ENCODE data around the gene BRAT1. TPM values are rescaled to one million over a fixed set of nuclear protein-coding genes. Genes with fewer than 3 reads are reported as not detected.
"Not testable (repeated sequence)": the region's sequence is repeated elsewhere in the genome, so short reads cannot be mapped to it uniquely, and the experiment has no call there.

The BRAT1 gene
- total RNA-seq, 1 donor from 2014 or later, result 52.7 TPM

DNA sequence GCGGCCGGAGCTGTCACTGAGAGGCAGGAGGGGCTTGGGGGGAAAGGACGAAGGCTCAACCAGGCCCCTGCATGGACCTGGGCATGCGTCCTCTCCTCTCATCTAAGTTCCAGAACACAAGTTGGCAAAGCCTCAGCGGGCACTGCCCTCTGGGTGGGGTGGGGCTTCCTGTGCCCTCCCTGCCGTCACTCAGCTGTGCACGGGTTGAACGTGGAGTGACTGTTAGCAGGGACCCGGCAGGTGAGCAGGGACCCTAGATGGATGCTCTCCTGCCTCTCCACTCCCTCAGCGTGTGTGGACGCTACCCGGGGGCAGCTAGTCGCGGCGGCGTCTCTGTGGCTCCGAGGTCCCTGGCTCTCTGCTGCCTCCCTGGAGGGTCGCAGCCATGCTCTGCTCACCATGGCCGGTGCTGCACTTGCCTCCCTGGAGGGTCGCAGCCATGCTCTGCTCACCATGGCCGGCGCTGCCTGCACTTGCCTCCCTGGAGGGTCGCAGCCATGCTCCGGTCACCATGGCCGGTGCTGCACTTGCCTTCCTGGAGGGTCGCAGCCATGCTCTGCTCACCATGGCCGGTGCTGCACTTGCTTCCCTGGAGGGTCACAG is 40.0 kb upstream of the BRAT1 start:
- no peak for DNase-seq (ENCODE audit: low read depth, low spot score)
- no peaks in the 10 kb centered on the region for H3K9me3 Mint-ChIP-seq
- H3K4me1 Mint-ChIP-seq, result no peaks in the 10 kb centered on the region
- no peaks in the 10 kb centered on the region for H3K27me3 Mint-ChIP-seq (ENCODE audit: low read depth)
- TF ChIP-seq, protein P1, sequence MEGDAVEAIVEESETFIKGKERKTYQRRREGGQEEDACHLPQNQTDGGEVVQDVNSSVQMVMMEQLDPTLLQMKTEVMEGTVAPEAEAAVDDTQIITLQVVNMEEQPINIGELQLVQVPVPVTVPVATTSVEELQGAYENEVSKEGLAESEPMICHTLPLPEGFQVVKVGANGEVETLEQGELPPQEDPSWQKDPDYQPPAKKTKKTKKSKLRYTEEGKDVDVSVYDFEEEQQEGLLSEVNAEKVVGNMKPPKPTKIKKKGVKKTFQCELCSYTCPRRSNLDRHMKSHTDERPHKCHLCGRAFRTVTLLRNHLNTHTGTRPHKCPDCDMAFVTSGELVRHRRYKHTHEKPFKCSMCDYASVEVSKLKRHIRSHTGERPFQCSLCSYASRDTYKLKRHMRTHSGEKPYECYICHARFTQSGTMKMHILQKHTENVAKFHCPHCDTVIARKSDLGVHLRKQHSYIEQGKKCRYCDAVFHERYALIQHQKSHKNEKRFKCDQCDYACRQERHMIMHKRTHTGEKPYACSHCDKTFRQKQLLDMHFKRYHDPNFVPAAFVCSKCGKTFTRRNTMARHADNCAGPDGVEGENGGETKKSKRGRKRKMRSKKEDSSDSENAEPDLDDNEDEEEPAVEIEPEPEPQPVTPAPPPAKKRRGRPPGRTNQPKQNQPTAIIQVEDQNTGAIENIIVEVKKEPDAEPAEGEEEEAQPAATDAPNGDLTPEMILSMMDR (conservative IDR thresholded peaks at IDR 0.05), result no peak
- H3K27ac Mint-ChIP-seq (ENCODE audit: unreplicated experiment), result peak overlapping the region; percentile 8
- H3K4me3 Mint-ChIP-seq, result no peak overlapping the region
- H3K36me3 Mint-ChIP-seq (ENCODE audit: low read depth), result peaks cover 7% of the 10 kb centered on the region

DNA sequence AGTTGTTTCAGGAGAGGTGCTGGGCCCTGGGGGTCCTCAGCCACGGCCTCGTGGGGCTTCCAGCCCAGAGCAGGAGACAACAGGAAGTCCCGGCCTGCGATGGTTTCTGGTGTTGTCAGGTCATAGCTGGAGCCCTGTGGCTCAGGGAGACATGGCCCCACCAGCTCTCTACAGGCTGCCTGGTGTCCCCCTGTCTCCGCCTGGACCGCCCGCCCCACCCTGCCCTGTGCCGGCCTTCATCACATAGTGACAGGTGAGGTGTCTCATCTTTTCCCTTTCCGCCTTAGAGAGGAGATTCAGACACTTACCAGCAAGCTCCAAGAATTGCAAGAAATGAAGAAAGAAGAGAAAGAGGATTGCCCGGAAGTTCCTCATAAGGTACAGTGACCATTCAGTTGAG is 39.3 kb upstream of the BRAT1 start:
- Mint-ChIP-seq H3K36me3 (ENCODE audit: low read depth) (peaks cover 9% of the 10 kb centered on the region), H3K4me1 (no peaks in the 10 kb centered on the region), H3K4me3 (no peak overlapping the region), H3K9me3 (no peaks in the 10 kb centered on the region), H3K27me3 (ENCODE audit: low read depth) (no peaks in the 10 kb centered on the region), H3K27ac (ENCODE audit: unreplicated experiment) (peak overlapping the region; percentile 8)
- TF ChIP-seq, protein P1 (conservative IDR thresholded peaks at IDR 0.05), result no peak
- no peak for DNase-seq (ENCODE audit: low read depth, low spot score)

- H3K27ac Mint-ChIP-seq (ENCODE audit: unreplicated experiment), result no peak overlapping the region
- H3K36me3 Mint-ChIP-seq (ENCODE audit: low read depth), result peaks cover 6% of the 10 kb centered on the region
- no peaks in the 10 kb centered on the region for H3K4me1 Mint-ChIP-seq
- DNase-seq (ENCODE audit: low read depth, low spot score), result no peak
- H3K27me3 Mint-ChIP-seq (ENCODE audit: low read depth), result no peaks in the 10 kb centered on the region
- no peak overlapping the region for H3K4me3 Mint-ChIP-seq
- TF ChIP-seq, protein P1 (conservative IDR thresholded peaks at IDR 0.05), result no peak
- no peaks in the 10 kb centered on the region for H3K9me3 Mint-ChIP-seq
Observed at GRCh38 chr7:2593036-2593727, 37.9 kb upstream of the BRAT1 start.

DNA sequence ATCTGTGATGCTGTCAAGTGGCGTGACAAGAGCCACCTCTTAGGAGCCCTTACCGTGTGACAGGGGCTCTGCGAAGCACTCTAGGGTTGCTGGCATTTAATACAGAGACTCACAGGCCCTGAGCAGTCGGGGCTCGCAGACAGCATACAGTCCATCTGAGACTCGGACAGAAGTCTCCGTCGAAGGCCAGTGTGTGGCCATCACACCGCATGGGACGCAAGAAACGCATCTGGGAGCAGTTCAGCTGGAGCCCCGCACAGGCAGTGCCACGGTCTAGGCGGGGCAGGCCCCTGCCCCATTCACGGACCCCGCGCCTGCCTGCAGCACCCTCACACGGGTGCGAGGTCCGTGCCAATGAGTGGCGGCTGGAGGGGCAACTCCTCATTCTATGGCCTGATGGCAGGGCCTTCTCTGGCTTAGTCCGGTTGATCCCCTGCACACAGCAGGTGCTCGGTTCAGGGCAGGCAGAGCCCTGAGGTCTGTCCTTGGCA is 37.1 kb upstream of the BRAT1 start:
- no peak overlapping the region for H3K27ac Mint-ChIP-seq (ENCODE audit: unreplicated experiment)
- no peaks in the 10 kb centered on the region for H3K4me1 Mint-ChIP-seq
- TF ChIP-seq, protein P1 (conservative IDR thresholded peaks at IDR 0.05), result no peak
- H3K4me3 Mint-ChIP-seq, result no peak overlapping the region
- no peak for DNase-seq (ENCODE audit: low read depth, low spot score)
- no peaks in the 10 kb centered on the region for H3K27me3 Mint-ChIP-seq (ENCODE audit: low read depth)
- peaks cover 6% of the 10 kb centered on the region for H3K36me3 Mint-ChIP-seq (ENCODE audit: low read depth)
- H3K9me3 Mint-ChIP-seq, result no peaks in the 10 kb centered on the region

- not testable (repeated sequence) for H3K4me1 Mint-ChIP-seq; H3K9me3 Mint-ChIP-seq; H3K27ac Mint-ChIP-seq (ENCODE audit: unreplicated experiment); DNase-seq (ENCODE audit: low read depth, low spot score); H3K27me3 Mint-ChIP-seq (ENCODE audit: low read depth); H3K36me3 Mint-ChIP-seq (ENCODE audit: low read depth); H3K4me3 Mint-ChIP-seq
Observed at GRCh38 chr7:2589941-2590340, 34.6 kb upstream of the BRAT1 start.

- Mint-ChIP-seq H3K4me3 (no peak overlapping the region), H3K27ac (ENCODE audit: unreplicated experiment) (no peak overlapping the region), H3K9me3 (no peaks in the 10 kb centered on the region), H3K27me3 (ENCODE audit: low read depth) (no peaks in the 10 kb centered on the region), H3K36me3 (ENCODE audit: low read depth) (peaks cover 6% of the 10 kb centered on the region), H3K4me1 (no peaks in the 10 kb centered on the region)
- TF ChIP-seq, protein P1 (conservative IDR thresholded peaks at IDR 0.05), result no peak
- no peak for DNase-seq (ENCODE audit: low read depth, low spot score)
Observed at GRCh38 chr7:2589341-2589740, 34.0 kb upstream of the BRAT1 start.
